Mesenchymal stem cell (in vitro differentiated cells and primary cell): Measurements from ENCODE around the gene ERC2.
A peak's percentile ranks its signal among the peaks of the same experiment; 100 is the strongest.

ENCODE experiments used
- DNase-seq: peaks from one replicate; pipeline ENCODE4 v3.0.0-alpha.2; 2013
- H2AFZ ChIP-seq: one replicate; pipeline ENCODE4 v1.6.1; 2013; ENCODE audit warnings: low read depth, mild to moderate bottlenecking, control low read depth, inconsistent platforms, low read length, moderate library complexity
- H2AK5ac ChIP-seq: 2 replicates; pipeline ENCODE4 v1.6.1; 2013; ENCODE audit warnings: low read length, moderate library complexity, mild to moderate bottlenecking, inconsistent platforms; ENCODE audit not compliant: severe bottlenecking
- H2BK120ac ChIP-seq: one replicate; pipeline ENCODE4 v1.6.1; 2013; ENCODE audit warnings: low read depth, mild to moderate bottlenecking, inconsistent platforms, low read length, moderate library complexity
- H2BK12ac ChIP-seq, 2 experiments: one replicate each; pipeline ENCODE4 v1.6.1; 2013; ENCODE audit warnings: inconsistent platforms in 2 of 2, low read length in 2 of 2, mild to moderate bottlenecking in 2 of 2, moderate library complexity in 2 of 2, control low read depth in 1 of 2
- H2BK15ac ChIP-seq: one replicate; pipeline ENCODE4 v1.6.1; 2013; ENCODE audit warnings: mild to moderate bottlenecking, low read depth, inconsistent platforms; ENCODE audit not compliant: poor library complexity, severe bottlenecking
- H2BK5ac ChIP-seq: 2 replicates; pipeline ENCODE4 v1.6.1; 2013; ENCODE audit warnings: low read depth, mild to moderate bottlenecking, low read length, control low read depth, inconsistent platforms; ENCODE audit not compliant: poor library complexity, severe bottlenecking
- H3K14ac ChIP-seq, 2 experiments: one replicate each; pipeline ENCODE4 v1.6.1; 2013; ENCODE audit warnings: inconsistent platforms in 2 of 2, low read length in 2 of 2, control low read depth in 1 of 2, mild to moderate bottlenecking in 1 of 2, moderate library complexity in 1 of 2
- H3K18ac ChIP-seq, 2 experiments: one replicate each; pipeline ENCODE4 v1.6.1; 2013; ENCODE audit warnings: inconsistent platforms in 2 of 2, low read length in 2 of 2, control low read depth in 1 of 2, low read depth in 1 of 2, mild to moderate bottlenecking in 1 of 2
- H3K23ac ChIP-seq, 2 experiments: one replicate each; pipeline ENCODE4 v1.6.1; 2013; ENCODE audit warnings: inconsistent platforms in 2 of 2, low read length in 2 of 2, mild to moderate bottlenecking in 2 of 2, moderate library complexity in 2 of 2, control low read depth in 1 of 2
- H3K27ac ChIP-seq: 2 replicates; pipeline ENCODE4 v1.5.1; 2013; ENCODE audit warnings: mild to moderate bottlenecking, moderate library complexity, low read length, control low read depth, inconsistent platforms; ENCODE audit not compliant: poor library complexity, severe bottlenecking
- H3K27me3 ChIP-seq, 2 experiments: 2 replicates each; pipeline versions ENCODE4 v1.6.1 to v1.7.0; 2013; ENCODE audit warnings: low read length in 2 of 2, mild to moderate bottlenecking in 2 of 2, moderate library complexity in 2 of 2, control low read depth in 1 of 2, inconsistent platforms in 1 of 2; ENCODE audit not compliant: control insufficient read depth in 1 of 2, insufficient read depth in 1 of 2
- H3K36me3 ChIP-seq, 2 experiments: 2 replicates each; pipeline versions ENCODE4 v1.6.1 to v1.7.0; 2013; ENCODE audit warnings: low read length in 2 of 2, control low read depth in 1 of 2, inconsistent platforms in 1 of 2, low read depth in 1 of 2, mild to moderate bottlenecking in 1 of 2; ENCODE audit not compliant: insufficient read depth in 2 of 2, control insufficient read depth in 1 of 2
- H3K4ac ChIP-seq, 2 experiments: one replicate each; pipeline ENCODE4 v1.6.1; 2013; ENCODE audit warnings: inconsistent platforms in 2 of 2, low read length in 2 of 2, mild to moderate bottlenecking in 2 of 2, moderate library complexity in 2 of 2, control low read depth in 1 of 2, low read depth in 1 of 2
- H3K4me1 ChIP-seq: 2 replicates; pipeline ENCODE4 v1.6.1; 2013; ENCODE audit warnings: low read depth, low read length, control low read depth; ENCODE audit not compliant: control insufficient read depth, insufficient read depth
- H3K4me2 ChIP-seq: 2 replicates; pipeline ENCODE4 v1.6.1; 2013; ENCODE audit warnings: low read length, mild to moderate bottlenecking, inconsistent platforms; ENCODE audit not compliant: poor library complexity, severe bottlenecking
- H3K4me3 ChIP-seq, 2 experiments: 2 replicates each; pipeline versions ENCODE4 v1.5.1 to v1.7.0; 2013; ENCODE audit warnings: low read length in 2 of 2, mild to moderate bottlenecking in 2 of 2, control low read depth in 1 of 2, low read depth in 1 of 2; ENCODE audit not compliant: insufficient read depth in 1 of 2
- H3K79me1 ChIP-seq: replicated peaks from 2 replicates; pipeline ENCODE4 v1.6.1; 2013; ENCODE audit warnings: mild to moderate bottlenecking, control low read depth, low read length, inconsistent platforms; ENCODE audit not compliant: poor library complexity, severe bottlenecking
- H3K9ac ChIP-seq: 2 replicates; pipeline ENCODE4 v1.7.0; 2013; ENCODE audit warnings: mild to moderate bottlenecking, low read length, moderate library complexity
- H3K9me3 ChIP-seq: 2 replicates; pipeline ENCODE4 v1.7.0; 2013; ENCODE audit warnings: mild to moderate bottlenecking, low read length; ENCODE audit not compliant: control insufficient read depth
- H4K8ac ChIP-seq: one replicate; pipeline ENCODE4 v1.6.1; 2013; ENCODE audit warnings: inconsistent platforms, mild to moderate bottlenecking, low read length, moderate library complexity
- H4K91ac ChIP-seq: one replicate; pipeline ENCODE4 v1.6.1; 2013; ENCODE audit warnings: mild to moderate bottlenecking, low read length, inconsistent platforms
- WGBS: methylation state at CpG from one replicate; pipeline ENCODE4 v1.1.7; 2013; ENCODE audit warnings: mixed read lengths; 5-methylcytosine and 5-hydroxymethylcytosine counted together

Gene ERC2

DNA sequence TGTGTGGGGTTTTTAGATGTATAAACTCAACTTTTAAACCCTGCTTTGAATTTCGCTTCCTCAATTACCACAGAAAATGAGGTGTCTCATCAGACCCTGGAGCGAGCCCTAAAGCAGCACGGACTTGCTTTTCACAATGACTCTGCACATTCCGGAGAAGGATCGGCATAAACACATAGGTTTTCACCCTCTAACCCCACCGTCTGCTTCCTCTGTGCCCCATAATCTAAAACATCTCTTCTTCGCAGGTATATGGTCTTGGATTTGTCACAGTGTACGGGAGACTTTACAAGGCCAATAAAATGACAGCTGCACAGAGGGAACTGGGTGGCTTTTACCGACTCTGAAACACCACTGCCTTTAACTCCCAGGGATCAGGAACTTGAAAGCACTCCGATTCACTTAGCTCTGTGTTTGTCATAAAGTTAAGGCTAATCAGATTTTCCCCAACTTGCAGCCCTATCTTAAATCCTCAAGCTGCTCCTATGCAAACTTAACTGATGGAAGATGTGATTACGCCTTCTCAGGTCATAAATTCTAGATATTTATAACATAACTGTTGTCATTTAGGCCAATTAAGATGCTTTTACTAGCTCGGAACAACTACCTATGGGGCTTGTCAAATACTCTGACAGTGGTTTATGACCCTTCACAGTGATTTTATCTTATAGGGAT lies 847.8 kb downstream of the ERC2 start:
- Histone ChIP-seq H3K14ac (no peak overlapping the region), H2BK120ac (no peak overlapping the region), H3K4ac (no peak overlapping the region), H3K18ac (peak overlapping the region; percentile 5 to 11), H2AK5ac (no peak overlapping the region), H3K9me3 (no peaks in the 10 kb centered on the region), H3K79me1 (no peaks in the 10 kb centered on the region), H3K27me3 (peaks cover 0 to 25% of the 10 kb centered on the region in 2 experiments), H2BK5ac (no peak overlapping the region), H2BK12ac (peak overlapping the region in 1 of 2 experiments; percentile 8), H4K91ac (no peak overlapping the region), H3K4me1 (peaks cover 4% of the 10 kb centered on the region), H3K4me3 (no peak overlapping the region), H3K23ac (no peak overlapping the region), H3K36me3 (no peaks in the 10 kb centered on the region), H4K8ac (peak overlapping the region; percentile 52), H2BK15ac (no peak overlapping the region), H3K27ac (no peak overlapping the region), H3K4me2 (no peak overlapping the region), H3K9ac (no peak overlapping the region), H2AFZ (no peak overlapping the region)
- DNase-seq = peak; percentile 73
- 4% methylated on average over 8 of the region's 12 CpGs for WGBS

DNA sequence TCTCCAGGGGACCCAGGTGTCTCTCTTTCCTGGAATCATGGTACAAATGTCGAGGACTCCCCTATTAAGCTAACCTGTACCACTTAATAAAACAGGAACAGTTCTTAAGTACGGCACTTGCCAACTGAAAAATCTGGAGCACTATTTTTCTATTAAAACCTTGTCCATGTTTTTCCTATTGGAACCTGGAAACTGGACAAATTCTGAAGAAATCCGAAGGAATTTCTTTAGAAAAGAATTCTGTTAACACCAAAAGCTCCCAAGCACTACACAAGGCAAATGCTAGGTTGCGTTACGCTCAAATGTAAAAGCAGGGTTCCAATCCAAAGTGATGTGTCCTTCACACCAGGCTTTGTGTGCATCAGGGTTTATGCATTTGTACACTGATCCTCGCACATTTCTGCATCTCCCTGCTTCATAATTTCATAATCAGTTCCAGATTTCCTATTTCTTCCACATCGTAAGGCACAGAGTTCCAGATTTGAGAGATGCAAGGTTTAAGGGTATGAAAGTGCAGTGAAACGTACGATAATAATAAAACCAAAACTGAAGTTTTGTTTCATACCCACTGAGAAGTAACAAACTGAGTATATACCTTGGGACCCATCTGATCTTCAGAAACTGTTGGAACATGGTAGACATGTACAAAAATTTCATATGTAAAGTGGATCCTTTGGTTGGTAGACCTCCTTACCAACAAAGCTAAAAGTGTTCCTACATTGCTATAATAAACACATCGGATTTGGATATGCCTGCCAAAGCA lies 849.0 kb downstream of the ERC2 start:
- Histone ChIP-seq H2BK12ac (no peak overlapping the region), H3K14ac (no peak overlapping the region), H3K4me3 (peak overlapping the region in 1 of 2 experiments; percentile 8), H3K36me3 (no peaks in the 10 kb centered on the region), H3K23ac (no peak overlapping the region), H3K79me1 (no peaks in the 10 kb centered on the region), H3K4me2 (no peak overlapping the region), H4K8ac (no peak overlapping the region), H2AFZ (no peak overlapping the region), H3K27me3 (peaks cover 0 to 25% of the 10 kb centered on the region in 2 experiments), H3K9ac (no peak overlapping the region), H3K4me1 (peaks cover under 1% of the 10 kb centered on the region), H2BK15ac (no peak overlapping the region), H4K91ac (no peak overlapping the region), H3K9me3 (no peaks in the 10 kb centered on the region), H3K27ac (no peak overlapping the region), H3K18ac (no peak overlapping the region), H2AK5ac (no peak overlapping the region), H2BK120ac (no peak overlapping the region), H3K4ac (no peak overlapping the region), H2BK5ac (no peak overlapping the region)
- WGBS = 92% methylated on average over 7 of the region's 10 CpGs
- DNase-seq = no peak

DNA sequence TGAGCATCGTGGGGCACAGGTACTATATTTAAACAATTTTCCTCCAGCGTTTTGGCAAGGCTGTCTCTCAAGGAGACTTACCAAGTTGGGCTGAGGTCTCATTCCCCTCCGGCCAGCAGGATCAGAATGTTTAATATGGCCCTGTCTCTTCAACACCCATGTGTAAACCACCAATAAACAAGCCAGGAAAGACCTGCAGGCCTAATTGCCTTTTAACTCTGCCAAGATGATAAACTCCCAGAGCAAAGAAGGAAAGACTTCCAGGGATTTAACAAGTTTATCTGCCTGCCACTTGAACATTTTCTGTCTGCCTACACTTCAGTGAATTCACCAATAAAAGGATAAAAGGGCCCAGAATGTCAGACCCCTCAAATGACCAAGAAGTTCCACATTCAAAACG lies 850.9 kb downstream of the ERC2 start:
- Histone ChIP-seq H3K14ac (no peak overlapping the region), H4K91ac (no peak overlapping the region), H2BK12ac (peak overlapping the region in 1 of 2 experiments; percentile 15), H2BK5ac (no peak overlapping the region), H3K36me3 (no peaks in the 10 kb centered on the region), H3K4me1 (no peaks in the 10 kb centered on the region), H3K9ac (no peak overlapping the region), H2BK120ac (no peak overlapping the region), H3K27me3 (peaks cover 0 to 20% of the 10 kb centered on the region in 2 experiments), H3K27ac (no peak overlapping the region), H3K79me1 (no peaks in the 10 kb centered on the region), H2AFZ (no peak overlapping the region), H2BK15ac (no peak overlapping the region), H4K8ac (no peak overlapping the region), H3K4me3 (no peak overlapping the region), H3K4ac (no peak overlapping the region), H3K18ac (no peak overlapping the region), H2AK5ac (no peak overlapping the region), H3K9me3 (no peaks in the 10 kb centered on the region), H3K4me2 (no peak overlapping the region), H3K23ac (no peak overlapping the region)
- 29% methylated on average over 3 of the region's 4 CpGs for WGBS
- no peak for DNase-seq

GRCh38 chr3:55616803-55617202 lies 851.5 kb downstream of the ERC2 start:
- Histone ChIP-seq H3K9ac (no peak overlapping the region), H3K27me3 (peaks cover 0 to 20% of the 10 kb centered on the region in 2 experiments), H3K18ac (peak overlapping the region in 1 of 2 experiments; percentile 18), H3K4me3 (no peak overlapping the region), H3K23ac (no peak overlapping the region), H2AK5ac (no peak overlapping the region), H3K36me3 (no peaks in the 10 kb centered on the region), H2BK12ac (peak overlapping the region in 1 of 2 experiments; percentile 71), H2BK5ac (no peak overlapping the region), H3K14ac (no peak overlapping the region), H3K4me2 (no peak overlapping the region), H2BK15ac (no peak overlapping the region), H2BK120ac (no peak overlapping the region), H3K4me1 (no peaks in the 10 kb centered on the region), H3K27ac (no peak overlapping the region), H3K9me3 (no peaks in the 10 kb centered on the region), H2AFZ (no peak overlapping the region), H4K8ac (peak overlapping the region; percentile 69), H4K91ac (no peak overlapping the region), H3K4ac (no peak overlapping the region), H3K79me1 (no peaks in the 10 kb centered on the region)
- 36% methylated on average over 2 of the region's 3 CpGs for WGBS
- DNase-seq = no peak
